Umbilical cord (tissue), 2 donors: ENCODE results near the gene RBBP5. TPM values are rescaled to one million over a fixed set of nuclear protein-coding genes. Genes with fewer than 3 reads are reported as not detected.

ENCODE experiments used
- DNase-seq: peaks from one replicate; pipeline ENCODE4 v3.0.0-alpha.2; 2015; ENCODE audit warnings: low spot score
- total RNA-seq: library from RNA; depleted of rRNA; stranded (reverse); fragments of >200 nt; gene quantifications from one replicate; pipeline ENCODE4 v1.2.3, GENCODE V29; 2014; ENCODE audit warnings: low replicate concordance; ENCODE audit not compliant: insufficient read depth

RBBP5 gene
- total RNA-seq, 1 donor from 2014 or later: 13.2 TPM

DNA sequence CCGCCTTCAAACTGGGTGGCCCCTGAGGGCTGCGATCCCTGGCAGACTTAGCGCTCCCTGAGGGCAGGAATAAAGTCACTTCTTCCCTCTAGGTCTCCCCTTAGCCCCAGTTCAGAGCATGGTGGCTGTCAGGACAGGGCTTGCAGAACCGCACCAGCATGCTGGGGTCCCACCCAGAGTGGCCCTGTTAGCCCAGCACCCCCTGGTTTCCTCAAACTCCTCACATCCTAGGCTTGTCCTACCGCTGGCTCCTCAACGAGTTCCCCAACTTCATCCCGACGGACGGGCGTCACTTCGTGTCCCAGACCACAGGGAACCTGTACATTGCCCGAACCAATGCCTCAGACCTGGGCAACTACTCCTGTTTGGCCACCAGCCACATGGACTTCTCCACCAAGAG, 62.9 kb downstream of the RBBP5 start:
- no peak for DNase-seq

DNA sequence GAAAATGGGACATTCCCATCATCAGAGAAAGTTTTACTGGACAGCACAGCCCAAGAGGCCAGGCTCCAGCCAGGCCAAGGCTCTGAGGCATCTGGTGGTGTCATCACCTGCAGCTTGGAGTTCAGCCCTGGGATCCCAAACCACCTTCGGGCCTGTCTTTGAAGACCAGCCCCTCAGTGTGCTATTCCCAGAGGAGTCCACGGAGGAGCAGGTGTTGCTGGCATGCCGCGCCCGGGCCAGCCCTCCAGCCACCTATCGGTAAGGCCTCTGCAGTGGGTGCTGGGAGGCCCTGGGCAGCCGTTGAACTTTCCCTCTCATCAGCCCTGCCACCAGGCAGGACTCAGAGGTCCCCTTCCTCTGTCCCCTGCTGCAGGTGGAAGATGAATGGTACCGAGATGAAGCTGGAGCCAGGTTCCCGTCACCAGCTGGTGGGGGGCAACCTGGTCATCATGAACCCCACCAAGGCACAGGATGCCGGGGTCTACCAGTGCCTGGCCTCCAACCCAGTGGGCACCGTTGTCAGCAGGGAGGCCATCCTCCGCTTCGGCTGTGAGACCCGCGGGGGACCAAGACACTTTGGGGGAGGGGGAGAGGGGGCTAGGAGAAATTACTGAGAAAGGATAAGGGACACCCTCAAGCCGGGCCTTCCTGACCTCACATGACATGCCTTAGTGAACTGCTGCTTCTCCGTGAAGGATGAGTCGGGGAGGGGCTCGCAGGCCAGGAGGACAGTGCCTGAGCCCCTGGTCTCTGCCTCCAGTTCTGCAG, 63.8 kb downstream of the RBBP5 start:
- DNase-seq: no peak

DNA sequence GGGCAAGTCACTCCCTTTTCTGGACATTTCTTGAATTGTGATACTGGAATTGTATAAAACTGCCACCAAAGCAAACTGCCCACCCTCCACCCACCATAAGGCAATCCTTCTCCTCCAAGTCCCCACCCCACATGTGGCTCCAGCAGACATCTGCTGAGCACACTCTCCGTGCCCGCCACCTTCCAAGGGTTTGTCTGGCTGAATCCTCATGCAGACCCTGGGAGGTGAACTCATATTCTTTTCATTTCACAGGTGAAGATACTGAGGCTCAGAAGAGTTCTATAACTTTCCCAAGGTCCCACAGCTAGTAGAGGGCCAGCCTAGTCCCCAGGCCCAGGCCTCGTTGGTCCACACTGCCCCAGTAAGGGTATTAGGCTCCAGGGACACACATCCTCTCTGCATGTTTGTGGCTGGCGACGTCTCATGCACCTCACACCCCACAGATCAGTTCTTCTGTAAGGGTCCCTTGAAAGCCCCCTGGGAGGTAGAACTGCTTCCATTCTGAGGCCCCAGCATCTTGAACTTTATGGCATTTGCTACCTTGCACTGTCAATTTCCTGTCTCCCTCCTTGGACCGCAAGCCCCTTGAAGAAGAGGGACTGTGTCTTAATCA, 64.7 kb downstream of the RBBP5 start:
- DNase-seq: no peak

DNA sequence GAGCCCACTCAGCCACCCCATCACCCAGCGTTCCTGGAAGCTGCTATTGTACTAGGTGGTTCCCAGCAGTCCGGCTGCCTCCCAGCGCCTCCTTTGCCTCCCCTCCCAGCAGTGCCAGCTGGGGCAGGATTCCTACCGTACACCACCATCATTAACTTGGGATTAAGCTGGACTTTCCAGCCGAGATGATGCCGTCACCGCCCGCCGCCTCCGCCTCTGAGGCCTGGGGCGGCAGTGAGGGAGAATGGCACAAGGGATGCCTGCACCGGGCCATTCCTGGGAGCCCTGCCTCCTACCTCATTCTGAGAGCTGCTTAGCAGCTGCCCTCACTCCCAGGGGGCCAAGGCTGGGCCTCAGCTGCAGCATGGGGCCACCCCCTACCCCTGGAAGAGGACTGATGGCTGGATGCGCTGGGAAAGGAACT, 65.6 kb downstream of the RBBP5 start:
- DNase-seq: no peak

DNA sequence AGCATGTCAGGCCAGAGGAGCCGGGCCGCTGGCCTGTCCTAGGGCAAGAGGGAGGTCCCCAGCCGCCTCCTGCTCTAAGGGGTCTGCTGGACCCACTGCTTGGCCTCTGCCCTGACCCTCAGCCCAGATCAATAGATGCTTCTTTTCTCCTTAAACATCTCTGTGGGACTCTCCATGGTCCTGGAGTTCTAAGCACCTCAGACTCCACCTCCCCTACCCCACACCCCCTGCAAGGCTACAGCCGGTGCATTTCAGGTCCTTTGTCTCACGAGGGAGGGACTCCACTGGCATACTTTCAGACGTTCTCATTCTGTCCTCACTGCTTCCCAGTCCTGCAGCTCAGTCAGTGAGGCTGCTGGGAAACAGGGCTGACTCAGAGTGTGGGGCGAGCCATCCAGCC, 67.8 kb downstream of the RBBP5 start:
- DNase-seq: no peak

DNA sequence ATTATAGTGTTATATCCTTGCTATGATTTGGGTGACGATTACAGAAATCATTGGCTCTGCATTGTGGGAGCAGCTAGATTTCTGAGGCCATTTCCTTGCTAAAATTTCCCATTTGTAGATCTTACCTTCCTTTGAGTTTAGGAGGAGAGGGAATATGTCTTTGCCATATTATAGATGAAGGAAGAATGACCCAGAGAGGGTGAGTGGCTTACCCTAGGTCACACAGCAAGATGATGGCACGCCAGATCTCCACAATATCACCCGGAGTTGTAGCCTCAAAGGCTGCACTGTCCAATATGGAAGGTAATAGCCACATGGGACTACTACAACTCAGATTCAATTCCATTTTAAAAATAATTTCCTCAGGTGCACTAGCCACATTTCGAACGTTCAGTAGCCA, 68.5 kb downstream of the RBBP5 start:
- DNase-seq: no peak

DNA sequence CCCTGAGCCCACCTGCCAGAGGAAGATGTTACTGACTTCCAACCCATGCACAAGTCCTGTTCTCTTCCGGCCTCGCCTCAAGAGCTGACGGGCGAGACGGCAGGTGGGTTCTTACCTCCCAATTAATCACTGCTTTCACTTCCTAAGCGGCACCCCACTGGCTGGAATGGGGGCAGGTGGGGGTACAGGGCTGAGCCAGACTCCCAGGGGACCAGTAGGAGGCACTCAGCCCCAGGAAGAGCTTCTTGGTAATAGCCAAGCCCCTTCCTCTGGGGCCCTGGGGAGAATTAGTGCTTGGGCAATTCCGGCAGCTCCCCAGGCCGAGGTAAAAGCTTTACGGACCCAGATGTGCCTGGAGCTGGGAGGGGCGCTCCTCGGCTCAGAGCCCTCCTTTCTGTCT, 69.1 kb downstream of the RBBP5 start:
- no peak for DNase-seq

DNA sequence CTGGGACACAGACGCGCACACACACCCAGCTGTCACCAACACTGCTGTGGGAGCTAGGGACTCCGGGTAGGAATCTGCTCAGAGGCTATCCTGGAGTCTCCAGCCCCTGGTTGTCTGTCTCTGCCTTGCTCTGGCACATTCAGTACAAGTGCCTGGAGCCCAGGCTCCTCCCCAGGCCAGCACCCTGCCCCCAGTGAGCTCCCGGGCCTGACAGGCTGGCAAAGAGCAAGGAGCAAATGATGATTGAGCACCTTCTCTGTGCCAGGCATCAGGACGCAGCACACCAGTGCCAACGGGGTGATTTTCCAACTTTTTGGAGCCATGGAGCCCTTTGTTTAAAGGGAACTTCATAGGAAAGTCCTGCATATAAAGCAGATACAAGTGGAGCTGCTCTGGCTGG, 72.3 kb downstream of the RBBP5 start:
- no peak for DNase-seq

DNA sequence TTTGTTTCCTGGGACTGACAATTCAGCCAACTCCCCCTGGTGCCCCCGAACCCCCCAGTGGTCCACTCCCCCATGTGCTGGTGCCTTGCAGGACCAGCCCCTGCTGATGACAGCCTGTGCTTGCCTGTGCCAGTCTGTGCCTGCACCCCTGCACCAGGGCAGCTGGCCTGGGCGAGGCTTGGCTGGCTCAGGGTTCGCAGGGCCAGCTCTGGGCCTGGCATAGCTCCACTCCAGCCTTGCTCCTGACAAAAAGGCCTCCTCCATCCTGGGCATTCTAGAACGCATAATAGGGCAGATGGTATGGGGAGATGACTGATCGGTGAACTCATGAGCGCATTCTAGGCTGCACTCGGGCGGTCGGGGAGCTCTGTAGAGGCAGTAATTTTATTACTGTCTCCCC, 73.4 kb downstream of the RBBP5 start:
- DNase-seq: no peak

DNA sequence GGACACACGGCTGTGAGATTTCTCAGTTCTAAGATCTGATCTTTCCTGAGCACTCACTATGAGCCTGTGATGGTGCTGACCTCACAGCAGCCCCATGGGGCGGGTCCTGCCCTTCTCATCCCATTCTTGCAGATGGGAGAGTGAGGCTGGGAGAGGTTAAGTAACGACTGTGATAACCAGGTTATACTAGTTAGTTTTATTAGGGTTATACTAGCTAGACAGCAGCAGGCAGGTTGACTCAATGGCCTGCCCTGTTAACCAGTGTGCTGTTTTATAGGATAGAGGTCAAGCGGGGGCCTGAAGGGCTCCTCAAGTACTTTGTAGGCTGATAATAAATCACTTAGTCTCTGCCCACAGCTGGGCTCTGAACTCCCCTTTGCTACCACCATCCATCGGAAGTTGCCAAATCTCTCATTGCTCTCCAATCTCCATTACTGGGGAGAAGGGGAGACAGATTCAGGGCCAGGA, 74.0 kb downstream of the RBBP5 start:
- no peak for DNase-seq

DNA sequence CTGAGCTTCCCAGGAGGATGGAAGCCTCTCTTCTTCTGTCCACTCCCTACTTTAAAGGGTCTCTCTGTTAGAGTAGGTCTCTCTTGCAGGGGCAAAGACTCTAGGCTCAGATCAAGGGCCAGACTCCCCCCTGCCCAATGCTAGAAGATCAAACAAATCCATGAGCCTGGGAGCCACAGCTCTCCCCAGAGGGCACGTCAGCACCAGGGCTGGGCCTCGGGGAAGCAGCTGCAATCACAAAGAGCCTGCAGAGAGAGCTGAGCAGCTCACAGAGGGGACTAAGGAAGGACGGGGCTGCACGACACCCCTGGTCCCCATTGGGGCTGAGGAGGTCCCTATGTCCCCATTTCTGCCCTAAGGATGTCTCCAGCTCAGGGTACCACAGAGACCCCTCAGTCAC, 74.9 kb downstream of the RBBP5 start:
- no peak for DNase-seq

DNA sequence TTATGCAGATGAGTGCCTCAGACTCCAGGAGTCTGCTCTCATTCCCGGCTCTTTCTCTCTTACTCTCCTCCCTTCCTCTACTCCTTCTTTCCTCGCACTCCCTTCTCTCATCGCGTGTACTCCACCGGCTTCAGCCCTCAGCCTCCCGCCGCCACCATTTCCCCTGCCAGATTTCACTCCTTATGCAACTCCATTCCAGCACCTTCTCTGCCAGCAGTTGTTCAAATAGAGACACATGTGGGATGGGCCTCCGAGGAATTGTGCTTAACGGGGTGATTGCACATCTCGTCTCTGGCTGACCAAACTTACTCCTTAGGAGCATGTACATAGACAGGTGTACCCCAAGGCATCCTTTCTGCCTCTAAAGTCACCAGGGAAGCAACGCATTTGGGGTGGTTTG, 76.6 kb downstream of the RBBP5 start:
- DNase-seq: no peak

DNA sequence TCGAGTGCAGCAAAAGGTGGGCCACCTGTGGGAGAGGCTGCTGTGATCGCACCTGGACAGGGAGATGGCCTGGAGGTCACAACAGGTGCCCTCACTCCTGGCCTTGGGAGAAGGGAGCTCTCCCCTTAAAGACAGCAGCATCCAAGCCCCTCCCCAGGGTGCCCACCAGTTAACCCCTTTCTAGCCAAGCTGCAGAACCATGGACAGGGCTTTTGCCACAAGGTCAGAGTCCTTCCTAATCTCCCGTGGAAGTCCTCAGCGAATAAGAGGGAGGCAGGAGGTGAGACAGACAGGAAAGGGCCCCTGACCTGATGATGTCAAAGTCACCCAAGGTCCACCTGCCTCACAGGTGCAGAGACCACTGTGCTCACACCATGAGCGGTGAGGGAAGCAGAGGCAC, 77.0 kb downstream of the RBBP5 start:
- no peak for DNase-seq

DNA sequence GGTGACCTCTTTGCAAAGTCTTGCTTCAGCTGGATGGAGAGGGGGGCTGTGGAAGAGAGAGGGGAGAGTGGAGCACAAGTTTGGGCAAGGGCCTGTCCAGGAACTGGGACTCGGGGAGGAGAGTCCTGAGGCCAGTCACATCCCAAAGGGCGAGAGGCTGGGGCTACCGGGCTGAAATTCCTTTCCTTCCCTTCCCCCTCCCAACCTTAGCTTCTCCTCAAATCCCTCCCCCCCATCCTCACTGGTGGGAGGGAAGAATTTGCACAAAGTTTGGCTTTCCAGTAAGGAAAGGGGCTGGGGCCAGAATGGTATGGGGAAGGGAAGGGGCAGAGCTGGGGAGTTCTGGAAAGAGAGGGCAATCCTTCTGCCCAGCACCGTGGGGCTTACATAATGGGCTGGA, 77.9 kb downstream of the RBBP5 start:
- no peak for DNase-seq

DNA sequence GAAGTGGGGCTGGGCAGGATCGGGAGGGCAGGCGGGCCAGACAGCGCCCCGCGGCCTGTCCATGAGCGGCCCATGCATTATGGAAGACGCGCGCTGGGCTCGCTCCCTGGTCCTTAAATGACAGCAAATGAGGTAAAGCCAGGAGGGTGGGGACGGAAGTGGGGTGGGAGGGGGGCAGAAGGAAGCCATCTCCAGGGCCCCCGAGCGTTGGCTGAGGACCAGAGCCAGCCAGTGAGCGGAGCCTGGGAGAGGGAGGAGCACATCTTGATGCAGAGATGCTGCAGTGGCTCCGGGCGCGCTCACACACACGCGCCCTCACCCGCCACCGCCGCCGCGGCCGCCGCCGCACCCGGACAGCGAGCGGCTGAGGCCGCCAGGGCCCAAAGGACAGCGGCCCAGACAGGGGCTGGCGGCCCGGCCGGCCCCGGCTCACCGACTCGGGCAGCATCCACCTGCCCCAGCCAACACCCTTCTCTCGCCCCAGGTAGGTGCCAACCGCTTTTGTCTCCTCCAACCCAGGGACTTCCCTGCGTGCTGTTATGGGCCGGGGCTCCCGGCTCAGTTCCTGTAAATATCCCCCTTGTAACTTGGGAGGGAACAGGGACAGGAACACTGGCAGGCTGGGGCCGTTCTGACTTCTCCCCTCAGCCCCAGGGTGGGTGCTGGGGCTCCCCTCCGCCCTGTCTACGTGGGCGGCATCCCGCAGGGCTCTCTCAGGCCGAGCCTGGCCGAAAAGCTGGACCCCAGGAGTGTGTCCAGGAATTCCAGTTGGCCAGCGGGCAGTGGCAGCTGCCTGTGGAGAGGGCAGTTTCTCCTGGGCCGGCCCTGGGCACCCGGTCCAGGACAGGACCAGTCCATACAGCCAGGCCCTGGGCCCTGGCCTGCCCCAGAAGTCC, 78.6 kb downstream of the RBBP5 start, which contains the start of gene CNTN2:
Gene CNTN2, plus strand, starts transcription at position 302 of the 896 bp plus-strand sequence. CDS start 9,974 bp downstream, outside the sequence.
- peak; percentile 48 for DNase-seq

DNA sequence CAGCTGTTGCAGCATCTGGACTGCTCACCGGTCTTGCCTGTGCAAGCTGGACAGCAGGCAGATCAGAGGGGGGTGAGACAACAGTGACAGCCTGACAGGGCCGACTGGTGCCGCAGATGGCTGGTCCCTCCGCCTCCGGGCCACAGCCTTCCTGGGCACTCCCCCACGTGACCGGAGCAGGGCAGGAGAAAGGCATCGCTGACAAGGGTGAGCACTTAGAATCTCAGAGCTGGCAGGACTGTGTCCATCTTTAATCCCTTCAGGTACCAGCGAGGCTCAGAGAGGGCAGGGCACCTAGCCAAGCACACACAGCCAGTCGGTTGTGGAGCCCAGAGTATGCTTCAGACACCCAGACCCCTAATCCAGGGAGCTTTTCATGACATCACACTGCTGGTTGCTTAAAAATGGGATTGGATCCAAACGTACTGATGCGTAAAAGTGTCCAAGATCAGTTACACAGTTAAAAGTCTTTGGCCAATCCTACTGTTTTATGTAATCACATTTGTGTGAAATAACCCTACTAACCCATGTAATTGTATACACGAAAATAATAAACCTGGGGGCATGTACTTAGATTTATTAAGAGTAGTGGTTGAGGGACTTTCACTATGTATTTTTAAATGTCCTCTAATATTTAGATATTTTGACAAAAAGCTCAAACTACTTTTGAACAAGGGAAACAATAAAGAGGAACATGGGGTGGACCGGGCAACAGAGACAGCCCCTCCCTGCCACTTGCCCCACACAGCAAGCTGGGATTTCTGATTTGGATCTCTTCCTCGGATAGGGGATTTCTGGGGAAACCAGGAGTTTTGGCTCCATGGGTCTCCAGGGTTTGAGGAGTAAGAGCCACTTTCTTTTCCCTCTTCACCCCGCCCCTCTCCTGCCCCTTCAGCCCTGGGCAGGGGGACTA, 79.5 kb downstream of the RBBP5 start:
- no peak for DNase-seq

DNA sequence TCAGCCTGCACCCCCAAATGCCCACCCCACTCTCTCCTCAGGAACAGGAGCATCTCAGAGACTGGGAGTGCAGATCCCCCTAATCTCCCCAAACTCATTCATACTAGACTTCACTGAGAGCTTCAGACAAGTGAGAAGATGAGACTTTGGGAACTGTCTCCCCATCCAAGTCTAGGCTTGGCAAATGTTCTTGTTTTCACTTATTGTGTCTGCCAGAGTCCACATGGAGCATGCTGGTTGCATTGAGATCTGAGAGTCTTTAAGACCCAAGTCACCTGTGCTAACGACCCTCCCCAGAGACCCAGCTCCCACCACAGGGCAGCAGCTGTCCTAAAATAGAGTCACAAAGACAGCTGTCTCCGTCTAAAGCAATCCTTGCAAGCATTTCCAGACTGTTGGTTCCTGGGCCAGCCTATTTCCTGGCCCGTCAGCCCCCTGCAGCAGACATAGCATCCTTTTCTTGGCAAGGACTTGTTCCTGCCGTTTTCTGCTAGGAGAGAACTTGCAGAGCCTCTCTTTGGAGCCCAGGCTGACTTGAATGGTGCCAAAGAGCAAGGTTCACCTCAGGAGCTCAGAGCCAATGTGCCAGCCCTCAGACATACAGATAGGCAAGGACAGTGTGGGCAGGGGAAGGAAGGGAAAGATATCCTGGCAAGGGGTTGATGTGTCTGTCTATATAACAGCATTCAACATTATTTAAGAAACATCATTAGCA, 80.6 kb downstream of the RBBP5 start:
- DNase-seq: no peak

DNA sequence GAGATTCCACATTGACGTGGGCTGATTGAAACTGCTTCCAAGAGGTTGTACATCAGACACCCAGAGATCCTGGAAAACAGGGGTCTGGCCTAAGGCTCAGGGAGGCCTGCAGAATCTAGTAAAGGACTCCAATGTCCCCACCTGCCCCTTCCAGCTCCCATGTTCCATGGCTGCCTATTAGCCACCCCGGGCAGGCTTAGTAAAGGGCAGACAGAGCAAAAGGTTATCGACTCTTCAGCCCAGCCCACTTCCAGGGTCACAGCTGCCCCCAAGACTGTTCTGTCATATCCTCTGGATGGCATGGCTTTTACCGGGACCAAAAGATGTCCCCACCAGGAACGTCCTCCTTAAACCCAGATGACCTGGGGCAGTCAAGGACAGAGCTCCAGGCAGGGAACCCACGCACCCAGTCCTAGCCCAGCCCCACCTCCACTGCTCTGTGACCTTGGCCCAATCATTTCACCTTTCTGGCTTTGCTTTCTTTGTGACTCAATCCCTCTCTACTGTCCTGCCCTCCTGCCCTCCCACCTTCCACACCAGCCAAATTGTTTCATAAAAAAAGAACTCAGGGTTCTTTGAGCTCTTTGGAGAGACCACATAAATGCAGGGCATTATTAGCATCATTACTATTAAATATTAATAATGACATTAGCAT, 83.5 kb downstream of the RBBP5 start:
- no peak for DNase-seq

DNA sequence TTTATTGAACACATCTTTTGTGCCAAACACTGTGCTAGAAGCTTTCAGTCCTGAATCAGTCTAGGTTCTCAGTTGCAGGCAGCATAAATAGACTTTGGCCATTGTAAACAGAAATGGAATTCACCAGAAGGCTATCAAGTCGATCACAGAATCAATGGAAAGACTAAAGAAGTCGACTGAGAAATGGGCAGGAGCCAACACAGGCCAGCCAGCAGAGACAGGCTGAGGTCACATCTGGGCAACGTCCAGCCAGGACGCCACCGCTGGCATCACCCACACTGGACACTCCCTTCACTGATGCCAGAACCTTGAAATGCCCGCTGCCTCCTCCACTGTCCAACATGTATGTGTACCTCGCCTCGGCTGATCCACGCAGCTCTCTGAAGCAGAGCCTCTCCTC, 84.2 kb downstream of the RBBP5 start:
- no peak for DNase-seq
